GM10266 (cell line): ENCODE results near the gene ST3GAL4.

ENCODE experiments used
- DNase-seq: peaks from one replicate; pipeline ENCODE4 v3.0.0; 2012; ENCODE audit errors: extremely low spot score
- CTCF ChIP-seq: IDR thresholded peaks from 2 replicates; pipeline ENCODE4 v1.5.1; 2012; ENCODE audit warnings: mild to moderate bottlenecking, low read depth; ENCODE audit not compliant: control insufficient read depth, insufficient read depth; ENCODE audit errors: missing control alignments

ST3GAL4 gene

GRCh38 chr11:126347751-126348668 lies 7.5 kb upstream of the ST3GAL4 start:
- no peak for TF ChIP-seq CTCF
- DNase-seq: no peak

- no peak for TF ChIP-seq CTCF
- DNase-seq: no peak
Observed at GRCh38 chr11:126348806-126349582, 6.5 kb upstream of the ST3GAL4 start.

- DNase-seq: no peak
- no peak for TF ChIP-seq CTCF
Observed at GRCh38 chr11:126350836-126351235, 4.7 kb upstream of the ST3GAL4 start.

GRCh38 chr11:126352163-126352562 lies 3.3 kb upstream of the ST3GAL4 start:
- DNase-seq: no peak
- TF ChIP-seq CTCF: no peak

- no peak for DNase-seq
- TF ChIP-seq CTCF: no peak
Observed at GRCh38 chr11:126352934-126353801, 2.3 kb upstream of the ST3GAL4 start.

- TF ChIP-seq CTCF: no peak
- DNase-seq: peak; percentile 48
Observed at GRCh38 chr11:126354631-126355323, 709 bp upstream of the ST3GAL4 start.
